ENCODE measurements around the gene LSM12. TPM values are rescaled to one million over a fixed set of nuclear protein-coding genes. Genes with fewer than 3 reads are reported as not detected.

Gene LSM12
- total RNA-seq, 1 donor from 2014 or later = 39.1 TPM

DNA sequence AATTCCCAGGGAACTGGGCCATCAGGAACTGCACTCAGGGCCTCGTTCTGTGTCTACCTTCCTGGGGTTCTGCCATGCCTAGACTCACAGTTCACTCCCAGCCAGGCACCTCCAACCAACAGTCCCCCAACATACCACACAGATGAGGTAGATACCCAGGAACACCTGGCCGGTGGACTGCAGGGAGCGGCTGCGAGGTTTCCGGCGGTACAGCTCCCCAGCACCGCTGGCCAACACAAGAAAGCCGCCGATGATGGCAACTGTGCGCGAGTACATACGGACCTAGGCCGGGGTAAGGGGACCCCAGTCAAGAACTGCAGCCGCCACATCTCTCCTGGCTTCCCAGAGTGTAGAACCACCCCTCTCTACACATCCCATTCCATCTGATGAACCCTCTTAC, 53.6 kb downstream of the LSM12 start:
- Histone ChIP-seq H3K9me3 (no peaks in the 10 kb centered on the region), H3K27ac (no peak overlapping the region), H3K4me3 (no peak overlapping the region), H3K4me1 (peaks cover 18% of the 10 kb centered on the region), H3K27me3 (ENCODE audit: low read depth) (no peaks in the 10 kb centered on the region), H3K36me3 (peaks cover 27% of the 10 kb centered on the region)
- TF ChIP-seq, protein P1, sequence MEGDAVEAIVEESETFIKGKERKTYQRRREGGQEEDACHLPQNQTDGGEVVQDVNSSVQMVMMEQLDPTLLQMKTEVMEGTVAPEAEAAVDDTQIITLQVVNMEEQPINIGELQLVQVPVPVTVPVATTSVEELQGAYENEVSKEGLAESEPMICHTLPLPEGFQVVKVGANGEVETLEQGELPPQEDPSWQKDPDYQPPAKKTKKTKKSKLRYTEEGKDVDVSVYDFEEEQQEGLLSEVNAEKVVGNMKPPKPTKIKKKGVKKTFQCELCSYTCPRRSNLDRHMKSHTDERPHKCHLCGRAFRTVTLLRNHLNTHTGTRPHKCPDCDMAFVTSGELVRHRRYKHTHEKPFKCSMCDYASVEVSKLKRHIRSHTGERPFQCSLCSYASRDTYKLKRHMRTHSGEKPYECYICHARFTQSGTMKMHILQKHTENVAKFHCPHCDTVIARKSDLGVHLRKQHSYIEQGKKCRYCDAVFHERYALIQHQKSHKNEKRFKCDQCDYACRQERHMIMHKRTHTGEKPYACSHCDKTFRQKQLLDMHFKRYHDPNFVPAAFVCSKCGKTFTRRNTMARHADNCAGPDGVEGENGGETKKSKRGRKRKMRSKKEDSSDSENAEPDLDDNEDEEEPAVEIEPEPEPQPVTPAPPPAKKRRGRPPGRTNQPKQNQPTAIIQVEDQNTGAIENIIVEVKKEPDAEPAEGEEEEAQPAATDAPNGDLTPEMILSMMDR (IDR thresholded peaks at IDR 0.05) = no peak
- DNase-seq (no peak), ATAC-seq (no peak)
- intact Hi-C loops (cut with DNase I) = no loop called here

DNA sequence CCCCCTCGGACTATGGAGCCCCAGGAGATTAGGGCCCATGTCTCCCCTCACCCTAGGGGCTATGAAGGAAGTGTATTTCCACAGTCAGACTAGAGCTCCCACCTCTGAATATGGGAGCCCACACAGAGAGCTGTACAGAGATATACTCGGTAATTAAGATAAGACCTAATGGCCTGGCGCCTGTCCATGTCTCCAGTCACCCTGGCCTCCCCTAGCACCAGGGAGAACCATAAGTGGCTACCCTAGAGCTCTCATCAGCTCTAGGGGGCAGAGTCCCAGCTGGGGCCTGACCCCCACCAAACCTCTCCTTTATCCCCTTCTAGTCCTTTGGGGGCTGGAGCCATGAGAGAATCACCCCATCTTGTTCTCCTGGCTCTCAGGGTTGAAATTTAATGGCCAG, 54.1 kb downstream of the LSM12 start:
- no peak for ATAC-seq
- intact Hi-C loops (cut with DNase I) = no loop called here
- TF ChIP-seq, protein P1 (IDR thresholded peaks at IDR 0.05) = no peak

DNA sequence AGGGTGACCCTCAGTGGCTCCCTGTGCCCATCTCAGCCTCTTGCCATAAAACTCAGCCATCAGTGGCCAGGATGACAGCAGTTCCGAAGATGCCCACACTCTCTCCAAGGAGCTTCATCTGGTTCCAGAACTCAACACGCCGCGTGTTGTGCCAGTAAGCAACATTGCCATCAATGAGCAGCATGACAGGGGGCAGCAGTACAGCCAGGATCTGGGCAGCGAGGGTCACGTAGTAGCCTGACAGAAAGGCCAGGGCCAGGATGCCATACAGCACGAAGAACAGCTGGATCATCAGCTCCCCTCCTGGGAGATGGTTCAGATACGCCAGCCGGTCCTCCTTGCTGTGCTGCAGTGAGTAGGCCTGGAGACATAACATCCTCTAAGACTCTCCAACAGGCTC, 54.6 kb downstream of the LSM12 start:
- TF ChIP-seq, protein P1 (IDR thresholded peaks at IDR 0.05) = no peak
- Histone ChIP-seq H3K4me3 (no peak overlapping the region), H3K27ac (no peak overlapping the region), H3K36me3 (peaks cover 27% of the 10 kb centered on the region), H3K27me3 (ENCODE audit: low read depth) (no peaks in the 10 kb centered on the region), H3K4me1 (peaks cover 27% of the 10 kb centered on the region), H3K9me3 (no peaks in the 10 kb centered on the region)
- DNase-seq (no peak), ATAC-seq (no peak)
- intact Hi-C loops (cut with DNase I) = no loop called here

More for the DNA sequence above, 54.1 kb downstream of the LSM12 start:
- H3K27ac ChIP-seq = no peak overlapping the region
- H3K4me3 ChIP-seq = no peak overlapping the region
- no peak for DNase-seq
- no peaks in the 10 kb centered on the region for H3K27me3 ChIP-seq (ENCODE audit: low read depth)
- peaks cover 27% of the 10 kb centered on the region for H3K36me3 ChIP-seq
- peaks cover 23% of the 10 kb centered on the region for H3K4me1 ChIP-seq
- H3K9me3 ChIP-seq = no peaks in the 10 kb centered on the region

DNA sequence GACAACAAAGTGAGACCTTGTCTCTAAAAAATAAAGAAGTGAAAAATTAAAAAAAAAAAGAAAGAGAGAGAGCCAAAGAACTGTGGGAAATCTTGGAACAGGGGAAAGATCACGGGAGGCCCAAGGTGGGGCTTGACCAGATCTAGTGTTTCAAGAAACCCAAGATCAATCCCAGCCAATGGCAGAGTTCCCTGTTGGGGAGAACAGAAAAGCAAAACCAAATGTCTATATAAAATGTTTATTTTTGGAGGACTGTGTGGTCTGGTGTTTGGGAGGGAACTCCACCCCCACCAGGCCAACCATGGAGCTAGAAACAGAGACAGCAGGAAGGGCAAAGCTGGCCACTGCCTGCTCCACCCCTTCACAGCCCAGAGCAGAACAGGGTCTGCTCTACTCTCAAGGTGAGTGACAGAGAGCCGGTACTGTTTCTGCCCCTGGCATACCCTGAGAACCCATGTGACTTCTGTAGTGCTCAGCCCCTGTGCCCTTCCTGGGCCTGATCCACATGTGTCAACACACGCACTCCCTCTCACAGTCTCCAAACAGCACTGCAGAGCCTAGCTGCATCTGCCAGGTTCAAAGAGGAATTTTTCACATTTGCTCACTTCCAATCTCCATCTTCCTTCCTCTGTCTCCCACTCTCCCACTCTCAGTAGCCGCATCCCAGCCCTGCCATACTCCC, 55.4 kb downstream of the LSM12 start:
- no peaks in the 10 kb centered on the region for H3K9me3 ChIP-seq
- DNase-seq (no peak), ATAC-seq (no peak)
- peaks cover 31% of the 10 kb centered on the region for H3K4me1 ChIP-seq
- no peak overlapping the region for H3K4me3 ChIP-seq
- intact Hi-C loops (cut with DNase I) = no loop called here
- peaks cover 27% of the 10 kb centered on the region for H3K36me3 ChIP-seq
- peaks cover 2% of the 10 kb centered on the region for H3K27me3 ChIP-seq (ENCODE audit: low read depth)
- no peak overlapping the region for H3K27ac ChIP-seq
- TF ChIP-seq, protein P1 (IDR thresholded peaks at IDR 0.05) = no peak

DNA sequence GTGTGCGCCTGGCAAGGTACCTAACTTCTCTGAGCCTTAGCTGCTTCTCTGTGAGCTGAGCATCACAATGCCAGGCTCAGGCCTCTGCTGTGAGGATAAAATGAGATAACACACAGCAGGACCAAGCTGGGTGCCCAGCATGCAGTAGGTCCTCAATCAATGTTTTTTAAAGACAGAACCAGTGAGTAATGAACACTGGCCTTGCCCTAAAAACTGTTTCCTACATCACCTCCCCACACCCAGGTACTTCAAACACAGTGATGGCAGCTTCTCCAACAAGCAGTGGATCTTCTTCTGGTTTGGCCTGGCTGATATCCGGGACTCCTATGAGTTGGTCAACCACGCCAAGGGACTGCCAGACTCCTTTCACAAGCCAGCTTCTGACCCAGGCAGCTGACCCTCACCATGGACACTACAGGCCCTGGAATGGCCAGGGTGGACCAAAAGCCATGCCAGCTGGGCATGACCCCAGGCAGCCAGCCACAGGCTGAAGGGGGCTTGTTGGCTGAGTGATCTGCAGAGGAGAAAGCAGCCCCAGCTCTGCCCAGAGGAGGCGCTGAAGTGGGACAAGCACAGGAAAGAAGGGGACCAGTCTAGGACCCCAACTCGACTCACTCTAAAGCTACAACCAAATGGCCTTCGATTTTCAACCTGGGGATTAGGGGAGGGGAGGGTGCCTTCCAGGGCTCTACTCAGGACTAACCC, 58.1 kb downstream of the LSM12 start:
- H3K27me3 ChIP-seq (ENCODE audit: low read depth) = peaks cover 23% of the 10 kb centered on the region
- TF ChIP-seq, protein P1 (IDR thresholded peaks at IDR 0.05) = no peak
- H3K36me3 ChIP-seq = peaks cover 27% of the 10 kb centered on the region
- H3K4me3 ChIP-seq = peak overlapping the region; percentile 58
- ATAC-seq (no peak), DNase-seq (no peak)
- H3K9me3 ChIP-seq = no peaks in the 10 kb centered on the region
- no peak overlapping the region for H3K27ac ChIP-seq
- intact Hi-C loops (cut with DNase I) = no loop called here
- H3K4me1 ChIP-seq = peaks cover 38% of the 10 kb centered on the region
